Kidney epithelial cell (primary cell): Measurements from ENCODE around the gene VPS9D1. TPM values are rescaled to one million over a fixed set of nuclear protein-coding genes. Genes with fewer than 3 reads are reported as not detected.
"Not testable (repeated sequence)": the region's sequence is repeated elsewhere in the genome, so short reads cannot be mapped to it uniquely, and the experiment has no call there.

ENCODE experiments used
- DNase-seq: peaks from one replicate; pipeline ENCODE4 v3.0.0-alpha.2; 2010; ENCODE audit warnings: low read depth
- H3K27me3 ChIP-seq: 2 replicates; pipeline ENCODE4 v1.6.0; 2011; ENCODE audit warnings: low read length; ENCODE audit not compliant: control insufficient read depth, insufficient read depth
- H3K36me3 ChIP-seq: 2 replicates; pipeline ENCODE4 v1.5.1; 2011; ENCODE audit warnings: low read length; ENCODE audit not compliant: control insufficient read depth, insufficient read depth
- H3K4me3 ChIP-seq: 2 replicates; pipeline ENCODE4 v1.5.1; 2011; ENCODE audit warnings: low read depth, mild to moderate bottlenecking, control low read depth, low read length
- total RNA-seq: library from RNA; depleted of rRNA; stranded (reverse); fragments of >200 nt; gene quantifications from 2 replicates; pipeline ENCODE4 v1.2.3, GENCODE V29; 2015
- TF ChIP-seq, protein P1 (sequence below): IDR thresholded peaks from 2 replicates; pipeline ENCODE4 v1.5.1; 2011; ENCODE audit warnings: mild to moderate bottlenecking, moderate library complexity, low read length, control low read depth, inconsistent platforms; ENCODE audit not compliant: insufficient read depth, poor library complexity, severe bottlenecking

VPS9D1 gene
- total RNA-seq, 1 donor from 2014 or later, result 9.3 TPM

- TF ChIP-seq, protein P1, sequence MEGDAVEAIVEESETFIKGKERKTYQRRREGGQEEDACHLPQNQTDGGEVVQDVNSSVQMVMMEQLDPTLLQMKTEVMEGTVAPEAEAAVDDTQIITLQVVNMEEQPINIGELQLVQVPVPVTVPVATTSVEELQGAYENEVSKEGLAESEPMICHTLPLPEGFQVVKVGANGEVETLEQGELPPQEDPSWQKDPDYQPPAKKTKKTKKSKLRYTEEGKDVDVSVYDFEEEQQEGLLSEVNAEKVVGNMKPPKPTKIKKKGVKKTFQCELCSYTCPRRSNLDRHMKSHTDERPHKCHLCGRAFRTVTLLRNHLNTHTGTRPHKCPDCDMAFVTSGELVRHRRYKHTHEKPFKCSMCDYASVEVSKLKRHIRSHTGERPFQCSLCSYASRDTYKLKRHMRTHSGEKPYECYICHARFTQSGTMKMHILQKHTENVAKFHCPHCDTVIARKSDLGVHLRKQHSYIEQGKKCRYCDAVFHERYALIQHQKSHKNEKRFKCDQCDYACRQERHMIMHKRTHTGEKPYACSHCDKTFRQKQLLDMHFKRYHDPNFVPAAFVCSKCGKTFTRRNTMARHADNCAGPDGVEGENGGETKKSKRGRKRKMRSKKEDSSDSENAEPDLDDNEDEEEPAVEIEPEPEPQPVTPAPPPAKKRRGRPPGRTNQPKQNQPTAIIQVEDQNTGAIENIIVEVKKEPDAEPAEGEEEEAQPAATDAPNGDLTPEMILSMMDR, result no peak
- Histone ChIP-seq H3K4me3 (no peak overlapping the region), H3K27me3 (no peaks in the 10 kb centered on the region), H3K36me3 (no peaks in the 10 kb centered on the region)
- no peak for DNase-seq
Observed at GRCh38 chr16:89678258-89678657, 42.4 kb downstream of the VPS9D1 start.

GRCh38 chr16:89672177-89672941 is 48.3 kb downstream of the VPS9D1 start:
- H3K27me3 ChIP-seq, result no peaks in the 10 kb centered on the region
- no peak overlapping the region for H3K4me3 ChIP-seq
- TF ChIP-seq, protein P1, result no peak
- no peak for DNase-seq
- no peaks in the 10 kb centered on the region for H3K36me3 ChIP-seq

DNA sequence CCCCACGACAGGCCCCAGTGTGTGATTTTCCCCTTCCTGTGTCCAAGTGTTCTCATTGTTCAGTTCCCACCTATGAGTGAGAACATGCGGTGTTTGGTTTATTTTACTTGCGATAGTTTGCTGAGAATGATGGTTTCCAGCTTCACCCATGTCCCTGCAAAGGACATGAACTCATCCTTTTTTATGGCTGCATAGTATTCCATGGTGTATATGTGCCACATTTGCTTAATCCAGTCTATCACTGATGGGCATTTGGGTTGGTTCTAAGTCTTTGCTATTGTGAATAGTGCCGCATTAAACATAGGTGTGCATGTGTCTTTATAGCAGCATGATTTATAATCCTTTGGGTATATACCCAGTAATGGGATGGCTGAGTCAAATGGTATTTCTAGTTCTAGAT is 49.1 kb downstream of the VPS9D1 start:
- H3K27me3 ChIP-seq, DNase-seq, H3K36me3 ChIP-seq, H3K4me3 ChIP-seq: not testable (repeated sequence)

DNA sequence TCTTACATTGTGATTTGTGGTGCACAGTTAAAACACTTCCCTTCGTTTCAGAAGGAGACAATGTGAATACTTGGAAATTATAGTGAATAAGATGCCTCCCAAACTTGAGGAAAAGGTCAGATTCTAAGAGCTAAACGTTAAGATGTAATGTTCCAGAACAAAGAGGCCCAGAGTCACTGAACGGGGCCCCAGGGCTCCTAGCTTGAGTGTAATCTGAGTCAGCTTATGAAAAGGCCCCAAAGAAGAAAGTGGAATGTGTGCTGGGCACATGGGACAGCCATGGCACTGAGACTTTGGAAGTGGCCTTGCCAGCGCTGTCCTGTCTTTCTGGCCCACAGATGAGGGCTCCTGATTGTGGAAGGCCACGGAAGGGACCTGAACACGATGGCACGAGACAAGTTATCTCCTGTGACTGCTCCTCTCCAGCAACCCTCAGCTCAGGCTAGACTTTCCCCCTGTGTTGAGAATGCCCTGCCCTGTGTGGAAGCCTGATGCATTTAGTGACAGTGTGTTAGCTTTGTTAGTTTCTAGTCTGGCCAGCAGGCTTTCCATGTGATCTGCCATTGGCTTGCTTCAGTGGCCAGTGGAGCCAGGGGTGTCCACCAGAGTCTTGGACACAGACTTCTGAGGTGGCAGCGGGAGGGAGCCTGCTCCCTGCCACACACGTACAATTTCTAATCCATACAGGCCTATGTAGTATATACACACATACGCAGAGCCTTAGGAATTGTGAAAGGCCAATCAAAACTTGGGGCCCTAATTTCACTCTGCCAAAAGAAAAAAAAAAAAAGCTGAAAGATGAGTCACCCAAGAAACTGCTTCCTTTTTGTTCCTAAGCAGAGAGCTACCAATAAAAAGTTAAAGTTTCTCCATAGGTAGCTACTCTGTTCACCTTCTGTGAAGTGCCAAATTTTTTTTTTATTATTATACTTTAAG is 49.9 kb downstream of the VPS9D1 start:
- TF ChIP-seq, protein P1, result no peak
- no peak for DNase-seq

GRCh38 chr16:89669755-89670154 is 50.9 kb downstream of the VPS9D1 start:
- Histone ChIP-seq H3K4me3 (no peak overlapping the region), H3K36me3 (no peaks in the 10 kb centered on the region), H3K27me3 (no peaks in the 10 kb centered on the region)
- TF ChIP-seq, protein P1, result no peak
- no peak for DNase-seq

More for the DNA sequence above, 49.9 kb downstream of the VPS9D1 start:
- Histone ChIP-seq H3K36me3 (no peaks in the 10 kb centered on the region), H3K27me3 (no peaks in the 10 kb centered on the region), H3K4me3 (no peak overlapping the region)

DNA sequence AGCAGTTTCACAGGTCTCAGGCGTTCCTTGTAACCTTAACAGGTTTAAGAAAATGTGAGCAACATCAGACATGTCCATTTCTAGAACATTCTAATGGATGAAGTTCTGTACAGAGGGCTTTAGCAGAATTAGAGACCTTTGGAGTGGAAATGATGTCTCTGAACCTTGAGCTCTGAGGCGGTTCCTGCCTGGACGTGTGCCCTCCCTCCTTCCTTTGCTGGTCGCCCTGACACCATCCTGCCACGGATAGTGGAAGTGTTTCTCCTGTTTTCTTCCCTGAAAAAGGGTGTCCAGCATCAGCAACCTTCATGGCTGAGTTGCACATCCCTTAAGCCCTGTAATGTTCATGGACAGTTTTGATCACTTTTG is 51.9 kb downstream of the VPS9D1 start:
- no peaks in the 10 kb centered on the region for H3K27me3 ChIP-seq
- peaks cover 1% of the 10 kb centered on the region for H3K36me3 ChIP-seq
- no peak overlapping the region for H3K4me3 ChIP-seq
- no peak for DNase-seq
- TF ChIP-seq, protein P1, result no peak
